ENCODE data around the gene DLST.

The DLST gene

DNA sequence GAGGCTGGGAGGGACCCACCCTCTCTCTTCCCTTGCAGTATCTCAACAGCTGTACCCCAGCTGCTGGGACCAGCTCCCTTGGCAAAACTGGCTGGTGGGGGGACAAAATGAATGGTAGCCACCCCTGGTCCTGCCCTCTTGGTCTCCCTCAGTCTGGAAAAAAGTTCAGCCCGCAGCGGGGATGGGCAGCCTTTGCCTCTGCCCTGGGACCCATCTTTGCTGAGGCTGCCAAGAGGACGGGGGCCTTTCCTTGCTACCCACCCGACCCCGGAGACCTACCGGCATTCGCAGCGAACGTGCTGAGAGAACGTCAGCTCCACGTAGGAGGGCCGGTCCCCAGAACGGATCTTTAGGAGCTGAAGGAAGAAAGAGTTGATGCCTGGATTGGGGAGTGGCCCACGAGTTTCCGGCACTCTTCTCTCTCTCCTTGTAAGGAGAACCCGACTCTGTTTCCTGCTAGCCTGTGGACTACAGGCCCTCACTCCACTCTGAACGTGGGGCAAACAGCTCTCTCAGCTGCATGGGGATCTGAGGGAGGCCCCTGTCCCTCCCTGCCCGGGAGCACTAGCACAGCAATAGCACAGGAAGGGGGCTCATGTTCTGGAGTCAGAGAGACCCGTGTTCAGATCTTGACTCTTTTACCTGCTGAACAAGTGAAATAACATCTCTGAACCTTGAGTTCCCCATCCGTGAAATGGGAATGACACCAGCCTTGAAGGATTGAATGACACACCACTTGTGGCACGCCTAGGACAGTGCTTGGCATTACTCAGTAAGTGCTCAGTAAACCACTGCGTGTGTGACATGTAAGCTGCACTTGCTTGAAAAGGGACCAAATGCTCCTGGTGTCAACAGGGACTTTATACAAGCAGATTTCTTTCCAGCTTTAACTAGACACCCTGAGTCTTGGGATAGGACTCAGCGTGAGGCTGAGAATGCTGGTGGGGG, 66.8 kb downstream of the DLST start:
- TF ChIP-seq, protein P1, sequence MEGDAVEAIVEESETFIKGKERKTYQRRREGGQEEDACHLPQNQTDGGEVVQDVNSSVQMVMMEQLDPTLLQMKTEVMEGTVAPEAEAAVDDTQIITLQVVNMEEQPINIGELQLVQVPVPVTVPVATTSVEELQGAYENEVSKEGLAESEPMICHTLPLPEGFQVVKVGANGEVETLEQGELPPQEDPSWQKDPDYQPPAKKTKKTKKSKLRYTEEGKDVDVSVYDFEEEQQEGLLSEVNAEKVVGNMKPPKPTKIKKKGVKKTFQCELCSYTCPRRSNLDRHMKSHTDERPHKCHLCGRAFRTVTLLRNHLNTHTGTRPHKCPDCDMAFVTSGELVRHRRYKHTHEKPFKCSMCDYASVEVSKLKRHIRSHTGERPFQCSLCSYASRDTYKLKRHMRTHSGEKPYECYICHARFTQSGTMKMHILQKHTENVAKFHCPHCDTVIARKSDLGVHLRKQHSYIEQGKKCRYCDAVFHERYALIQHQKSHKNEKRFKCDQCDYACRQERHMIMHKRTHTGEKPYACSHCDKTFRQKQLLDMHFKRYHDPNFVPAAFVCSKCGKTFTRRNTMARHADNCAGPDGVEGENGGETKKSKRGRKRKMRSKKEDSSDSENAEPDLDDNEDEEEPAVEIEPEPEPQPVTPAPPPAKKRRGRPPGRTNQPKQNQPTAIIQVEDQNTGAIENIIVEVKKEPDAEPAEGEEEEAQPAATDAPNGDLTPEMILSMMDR (IDR thresholded peaks at IDR 0.05) = no peak
- no peak for TF ChIP-seq ZFX (IDR thresholded peaks at IDR 0.05; ENCODE audit: borderline replicate concordance)
- no peak overlapping the region for H3K27ac ChIP-seq

DNA sequence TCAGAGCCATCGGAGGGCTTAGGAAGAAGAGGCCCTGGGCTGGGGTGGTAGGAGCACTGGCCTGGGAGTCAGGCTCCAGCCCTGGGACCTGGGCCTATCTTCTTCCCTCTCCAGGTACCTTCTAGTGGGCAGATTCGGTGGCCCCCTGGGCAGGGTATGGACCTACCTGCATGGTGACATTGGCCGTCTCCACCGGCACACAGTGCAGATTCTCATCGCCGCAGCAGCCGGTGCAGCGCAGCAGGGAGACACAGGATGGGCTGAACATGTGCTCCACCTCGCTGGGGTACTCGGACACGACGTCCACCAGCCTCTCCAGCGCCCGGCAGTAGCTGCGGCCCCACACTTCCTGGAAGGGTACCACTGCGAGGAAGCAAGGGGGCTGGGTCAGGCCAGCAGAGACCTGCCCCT, 67.5 kb downstream of the DLST start:
- H3K27ac ChIP-seq = no peak overlapping the region

DNA sequence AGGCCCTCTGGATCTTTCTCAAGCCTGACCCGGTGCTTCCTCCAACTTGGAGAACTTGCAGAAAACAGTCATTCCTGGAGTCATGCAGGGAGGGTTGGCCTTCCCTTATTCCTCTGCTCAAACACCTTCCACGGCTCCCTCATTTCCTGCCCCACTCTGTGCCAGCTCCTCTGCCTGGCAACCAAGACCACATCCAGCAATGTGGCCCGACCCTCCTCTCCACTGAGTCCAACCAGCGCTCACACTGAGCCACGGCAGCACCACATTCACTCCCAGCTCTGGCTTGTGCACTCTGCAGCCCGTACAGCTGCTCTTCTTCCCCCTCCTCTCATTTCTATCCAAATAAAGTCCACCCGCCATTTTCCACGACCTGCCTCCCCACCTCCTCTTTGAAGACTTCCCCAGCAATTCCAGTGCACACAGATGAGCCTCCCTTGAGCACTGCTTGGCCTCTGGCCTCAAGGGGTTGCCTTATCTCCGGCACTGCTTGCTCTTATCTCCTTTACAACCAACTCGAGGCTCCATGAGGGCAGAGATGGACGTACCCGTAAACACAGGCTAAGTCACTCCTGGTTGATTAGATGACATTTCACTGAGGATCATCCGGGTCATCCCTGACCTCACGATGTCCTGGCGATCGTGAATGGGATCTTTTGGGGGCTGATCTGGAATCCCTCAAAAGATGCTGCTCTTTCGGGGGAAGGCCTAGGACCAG, 68.3 kb downstream of the DLST start:
- H3K27ac ChIP-seq = no peak overlapping the region
- no peak for TF ChIP-seq ZFX (IDR thresholded peaks at IDR 0.05; ENCODE audit: borderline replicate concordance)
- TF ChIP-seq, protein P1 (IDR thresholded peaks at IDR 0.05) = no peak

More for the DNA sequence above, 67.5 kb downstream of the DLST start:
- no peak for TF ChIP-seq ZFX (IDR thresholded peaks at IDR 0.05; ENCODE audit: borderline replicate concordance)
- TF ChIP-seq, protein P1 (IDR thresholded peaks at IDR 0.05) = no peak

DNA sequence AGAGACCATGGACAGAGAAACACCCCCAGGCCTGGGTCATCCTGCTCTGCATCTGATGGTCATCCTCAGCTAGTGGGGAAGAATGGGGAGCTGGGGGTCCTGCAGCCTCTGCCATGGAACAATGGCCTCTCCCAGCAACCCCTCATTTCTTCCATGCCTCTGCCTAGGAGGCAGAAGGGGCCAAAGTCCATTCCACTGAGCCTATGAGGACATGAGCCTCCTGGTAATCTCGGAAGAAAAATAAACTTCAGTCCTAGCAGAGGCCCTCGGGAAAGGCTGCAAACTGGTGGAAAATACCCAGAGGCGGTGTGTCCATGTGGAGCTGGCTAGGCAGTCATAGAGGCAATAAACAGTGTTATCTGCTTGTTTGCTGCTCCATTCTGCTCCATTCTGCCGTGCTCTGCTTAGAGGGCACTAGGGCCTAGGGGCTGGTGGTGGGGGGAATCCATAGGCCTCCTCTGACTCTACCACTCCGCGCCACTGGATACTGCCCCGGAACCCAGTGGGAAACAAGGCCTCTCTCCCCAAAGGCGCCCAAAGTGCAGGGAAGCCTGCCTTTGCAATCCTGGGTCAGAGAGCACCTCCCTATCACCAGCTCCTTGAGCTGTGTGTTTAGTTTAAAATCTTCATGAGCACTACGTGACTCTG, 69.2 kb downstream of the DLST start:
- TF ChIP-seq, protein P1 (IDR thresholded peaks at IDR 0.05) = no peak
- TF ChIP-seq ZFX (IDR thresholded peaks at IDR 0.05; ENCODE audit: borderline replicate concordance) = no peak
- peak overlapping the region; percentile 41 for H3K27ac ChIP-seq

DNA sequence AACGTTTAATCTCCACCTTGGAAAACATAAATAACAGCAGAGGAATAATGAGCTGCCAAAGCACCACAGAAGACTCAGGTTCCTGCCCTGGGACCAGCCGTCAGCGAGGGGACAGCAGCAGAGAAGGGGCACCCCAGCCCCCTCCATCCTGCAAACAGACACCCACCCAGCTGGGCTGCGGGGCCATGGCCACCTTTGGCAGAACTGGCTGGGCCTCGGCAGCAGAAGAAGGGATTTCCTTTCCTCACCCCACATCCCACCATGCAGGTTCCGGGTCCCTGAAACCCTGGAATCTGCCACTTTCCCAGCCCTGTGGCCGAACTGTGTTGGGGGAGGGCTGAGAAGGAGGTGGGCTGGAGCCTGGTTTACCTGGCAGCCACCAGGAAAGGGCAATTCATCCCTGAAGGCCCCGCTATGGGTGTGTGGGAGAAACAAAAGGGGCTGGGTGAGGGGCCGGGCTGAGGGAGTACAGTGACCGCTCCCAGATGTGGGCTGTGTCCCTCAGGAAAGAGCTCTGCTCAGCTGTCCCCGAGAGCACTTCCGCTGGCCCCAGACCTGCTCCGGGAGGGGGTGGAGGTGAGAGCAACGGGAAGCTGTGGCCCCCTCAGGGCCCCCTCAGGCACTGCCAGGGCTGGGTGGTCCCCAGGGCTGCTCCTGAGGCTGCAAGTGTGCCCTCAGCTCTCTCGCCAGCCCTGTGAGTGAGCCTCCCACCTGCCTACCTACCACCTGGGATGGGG, 69.9 kb downstream of the DLST start:
- peak overlapping the region; percentile 41 for H3K27ac ChIP-seq
- TF ChIP-seq, protein P1 (IDR thresholded peaks at IDR 0.05) = no peak
- TF ChIP-seq ZFX (IDR thresholded peaks at IDR 0.05; ENCODE audit: borderline replicate concordance) = no peak

DNA sequence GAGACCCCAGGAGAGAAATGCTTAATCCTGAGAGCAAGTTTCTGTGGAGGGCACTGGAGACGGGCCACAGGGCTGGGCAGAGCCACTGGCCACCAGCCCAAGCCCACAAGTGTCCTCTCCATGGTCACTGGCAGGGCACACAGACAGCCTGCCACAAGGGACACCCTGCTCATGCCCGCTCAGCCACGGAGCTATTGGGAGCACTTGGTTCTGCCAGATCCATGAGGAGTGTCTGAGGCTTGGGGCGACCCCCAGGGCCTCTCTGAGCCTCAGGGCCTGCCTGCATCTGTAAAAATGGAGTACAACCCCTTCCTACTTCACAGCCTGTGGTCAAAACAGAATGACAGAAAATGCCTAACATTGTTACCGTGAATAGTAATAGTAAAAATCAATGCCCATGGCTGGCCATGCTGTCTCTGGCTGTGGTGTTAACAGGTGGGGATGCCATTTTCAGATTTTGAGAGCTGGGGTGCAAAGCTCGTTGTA, 70.5 kb downstream of the DLST start:
- H3K27ac ChIP-seq = no peak overlapping the region
- no peak for TF ChIP-seq ZFX (IDR thresholded peaks at IDR 0.05; ENCODE audit: borderline replicate concordance)
